GM18873 (cell line): Measurements from ENCODE around the gene OBSCN.

ENCODE experiments used
- ATAC-seq: cut with Tn5 transposase; IDR thresholded peaks from one replicate; pipeline ENCODE4 v1.9.1; 2021; ENCODE audit warnings: mild to moderate bottlenecking, moderate library complexity, moderate number of reproducible peaks; ENCODE audit not compliant: unreplicated experiment, low FRiP score

Gene OBSCN

GRCh38 chr1:228361314-228362140 is 153.7 kb downstream of the OBSCN start:
- ATAC-seq: no peak

- no peak for ATAC-seq
These were observed 154.5 kb downstream of the OBSCN start for GRCh38 chr1:228362141-228362883.

- no peak for ATAC-seq
These were observed 155.1 kb downstream of the OBSCN start for GRCh38 chr1:228362884-228363450.

GRCh38 chr1:228363686-228364067 is 155.8 kb downstream of the OBSCN start:
- no peak for ATAC-seq

GRCh38 chr1:228364068-228364705 is 156.3 kb downstream of the OBSCN start:
- no peak for ATAC-seq

- ATAC-seq: no peak
These were observed 156.9 kb downstream of the OBSCN start for GRCh38 chr1:228364706-228365213.

- no peak for ATAC-seq
These were observed 157.6 kb downstream of the OBSCN start for GRCh38 chr1:228365271-228366061.

- no peak for ATAC-seq
These were observed 158.4 kb downstream of the OBSCN start for GRCh38 chr1:228366062-228366865.

GRCh38 chr1:228366866-228367741 is 159.3 kb downstream of the OBSCN start:
- no peak for ATAC-seq

GRCh38 chr1:228367798-228368791 is 160.3 kb downstream of the OBSCN start:
- ATAC-seq: no peak

GRCh38 chr1:228368801-228369607 is 161.2 kb downstream of the OBSCN start:
- no peak for ATAC-seq

- ATAC-seq: no peak
These were observed 162.0 kb downstream of the OBSCN start for GRCh38 chr1:228369608-228370438.

GRCh38 chr1:228370439-228370940 is 162.6 kb downstream of the OBSCN start:
- ATAC-seq: no peak

GRCh38 chr1:228370941-228371740 is 163.3 kb downstream of the OBSCN start:
- no peak for ATAC-seq
